GM18520 (cell line): ENCODE results near the gene PFKFB4.

ENCODE experiments used
- ATAC-seq: cut with Tn5 transposase; IDR thresholded peaks from one replicate; pipeline ENCODE4 v1.9.1; 2021; ENCODE audit not compliant: unreplicated experiment

PFKFB4 gene

DNA sequence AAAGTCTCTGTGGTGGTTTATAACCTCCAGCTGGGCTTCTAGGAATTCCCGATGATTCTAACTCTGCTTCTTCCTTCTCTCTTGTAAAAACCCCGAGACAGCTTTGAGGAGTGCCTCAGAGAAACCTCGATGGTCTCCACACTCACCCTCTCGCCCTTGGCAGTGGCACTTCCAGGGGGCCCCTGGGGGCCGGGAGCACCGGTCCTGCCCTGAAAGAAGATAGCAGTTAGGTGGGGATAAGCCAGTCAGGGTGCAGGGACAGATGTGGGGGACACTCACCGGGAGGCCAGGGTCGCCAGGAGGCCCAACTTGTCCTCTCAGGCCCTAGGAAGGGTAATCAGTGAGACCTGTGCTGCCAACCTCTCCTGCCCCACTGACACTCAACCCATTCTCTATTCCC is 28.8 kb upstream of the PFKFB4 start:
- ATAC-seq = no peak

DNA sequence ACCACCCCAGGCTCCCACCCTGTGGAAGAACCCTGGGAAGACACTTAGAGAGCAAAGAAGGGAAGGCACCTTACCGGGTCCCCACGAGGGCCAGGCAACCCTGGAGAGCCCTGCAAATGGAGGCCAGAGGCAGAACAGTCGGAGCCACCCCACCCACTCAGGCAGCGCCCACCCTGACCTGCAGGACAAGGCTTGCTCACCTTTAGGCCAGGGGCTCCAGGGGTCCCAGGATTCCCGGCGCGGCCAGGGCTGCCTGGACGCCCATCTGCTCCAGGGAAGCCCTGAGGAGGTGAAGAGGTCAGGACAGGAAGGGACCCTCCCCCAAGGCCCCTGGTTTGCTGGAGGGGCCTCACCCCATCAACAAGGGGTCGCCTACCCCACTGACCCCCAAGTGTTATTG is 28.2 kb upstream of the PFKFB4 start:
- ATAC-seq = no peak

DNA sequence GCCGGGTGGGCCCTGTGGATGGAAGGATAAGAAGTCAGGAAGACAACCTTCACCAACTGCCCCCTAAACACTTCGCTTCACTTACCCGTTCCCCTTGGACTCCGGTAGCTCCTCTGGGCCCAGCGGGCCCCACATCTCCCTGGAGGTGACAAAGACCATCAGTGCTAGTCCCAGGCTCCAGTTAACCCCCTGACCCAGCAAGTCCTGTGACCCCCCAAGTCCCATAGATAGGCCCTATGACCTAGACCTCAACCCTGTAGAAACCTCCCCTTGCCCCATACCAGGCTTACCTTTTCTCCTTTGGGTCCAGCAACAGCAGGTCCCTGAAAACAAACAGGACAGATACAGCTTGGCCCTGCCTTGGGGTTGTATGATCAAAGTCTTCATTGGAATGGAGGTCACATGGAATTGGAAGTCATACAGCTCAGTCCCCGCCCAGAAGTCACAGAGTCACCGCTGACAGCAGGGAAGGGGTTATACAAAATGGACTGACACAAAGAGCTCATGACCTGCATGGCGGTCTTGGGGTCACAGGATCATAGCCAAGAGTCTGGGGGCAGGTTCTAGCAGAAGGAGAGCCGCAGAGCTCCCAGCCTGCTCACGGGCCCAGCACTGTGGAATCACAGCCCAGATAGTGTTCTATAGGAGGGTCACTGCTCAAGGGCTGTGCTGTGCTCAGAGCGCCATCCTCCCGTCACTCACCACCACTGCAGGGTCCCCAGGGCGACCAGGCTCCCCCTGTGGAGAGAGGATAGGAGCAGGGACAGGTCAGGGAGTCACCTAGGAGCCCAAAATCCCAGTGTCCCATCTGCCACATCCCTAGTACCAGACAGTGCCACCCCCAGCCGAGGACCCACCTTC is 25.2 kb upstream of the PFKFB4 start:
- no peak for ATAC-seq

DNA sequence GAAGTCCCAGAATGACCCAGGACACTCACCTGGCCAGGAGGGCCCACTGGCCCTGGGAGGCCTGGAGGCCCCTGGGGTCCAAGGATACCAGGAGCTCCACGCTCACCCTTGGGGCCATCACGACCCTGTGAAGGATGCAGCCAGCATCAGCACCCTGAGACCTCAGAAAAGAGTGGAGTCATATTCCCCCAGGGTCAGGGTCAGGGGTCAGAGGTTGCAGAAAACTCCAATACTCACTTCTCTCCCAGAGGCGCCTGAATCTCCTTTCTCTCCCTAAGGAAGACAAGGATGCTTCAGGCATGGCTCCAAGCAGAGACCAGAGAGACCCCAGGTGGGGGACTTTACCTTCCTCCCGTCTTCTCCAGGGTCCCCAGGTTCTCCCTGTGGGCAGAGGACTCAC is 20.0 kb upstream of the PFKFB4 start:
- no peak for ATAC-seq

DNA sequence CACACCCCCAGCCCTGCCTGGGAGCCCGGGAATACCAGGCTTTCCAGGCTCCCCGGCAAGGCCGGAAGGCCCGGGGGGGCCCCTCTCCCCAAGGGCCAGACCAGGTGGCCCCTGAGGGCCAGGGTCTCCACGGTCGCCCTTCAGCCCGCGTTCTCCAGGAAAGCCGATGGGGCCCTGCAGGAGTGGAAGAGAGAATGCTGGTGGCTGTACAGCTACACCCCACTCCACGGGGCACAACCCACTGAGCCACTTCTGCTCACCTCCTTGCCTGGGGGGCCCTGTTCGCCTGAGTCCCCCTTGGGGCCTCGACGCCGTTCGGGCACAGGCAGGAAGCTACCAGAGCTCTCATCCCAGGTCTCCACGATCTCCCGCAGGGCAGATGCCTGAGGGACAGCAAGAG is 18.8 kb upstream of the PFKFB4 start:
- ATAC-seq = no peak

DNA sequence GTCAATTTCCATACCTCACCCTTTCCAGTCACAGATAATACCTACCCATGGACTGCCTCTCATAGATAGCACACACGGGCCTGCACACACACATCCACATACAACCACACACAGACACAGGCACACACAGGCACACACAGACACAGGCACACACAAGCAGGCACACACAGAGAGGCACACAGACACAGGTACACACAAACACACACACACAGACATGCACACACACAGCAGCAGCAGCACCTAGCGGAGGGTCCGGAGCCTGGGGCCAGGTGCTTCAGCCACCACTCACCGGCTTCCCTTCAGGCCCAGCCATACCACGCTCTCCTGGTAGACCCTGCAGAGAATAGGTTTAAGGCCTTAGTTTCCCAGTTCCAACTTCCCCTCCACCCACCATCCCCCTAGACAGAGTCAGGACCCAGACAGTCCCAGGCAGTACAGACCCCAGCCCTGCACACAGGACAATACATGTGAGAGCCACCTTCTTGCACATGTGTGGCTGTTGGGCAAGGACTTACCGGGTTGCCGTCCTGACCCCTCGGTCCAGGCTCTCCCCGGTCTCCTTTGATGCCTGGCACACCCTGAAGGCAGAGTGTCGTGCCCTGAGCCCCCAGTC is 17.5 kb upstream of the PFKFB4 start:
- no peak for ATAC-seq

DNA sequence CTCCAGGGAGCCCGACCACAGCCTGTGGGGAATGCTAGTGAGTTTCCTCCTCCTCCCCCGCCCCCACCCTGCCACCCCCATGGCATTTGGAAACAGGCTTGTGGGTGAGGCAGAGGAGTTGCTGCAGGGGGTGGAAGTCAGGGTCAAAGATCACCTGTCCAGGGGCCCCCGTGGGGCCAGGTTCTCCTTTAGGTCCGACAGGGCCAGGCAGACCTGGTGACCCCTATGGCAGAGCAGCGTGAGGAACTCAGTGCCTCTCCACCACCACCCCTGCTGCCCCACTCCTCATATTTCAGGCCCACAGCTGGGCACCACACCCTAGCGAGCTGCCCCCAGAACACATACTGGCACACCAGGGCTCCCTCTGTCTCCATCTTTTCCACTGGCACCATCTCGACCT is 15.9 kb upstream of the PFKFB4 start:
- no peak for ATAC-seq

DNA sequence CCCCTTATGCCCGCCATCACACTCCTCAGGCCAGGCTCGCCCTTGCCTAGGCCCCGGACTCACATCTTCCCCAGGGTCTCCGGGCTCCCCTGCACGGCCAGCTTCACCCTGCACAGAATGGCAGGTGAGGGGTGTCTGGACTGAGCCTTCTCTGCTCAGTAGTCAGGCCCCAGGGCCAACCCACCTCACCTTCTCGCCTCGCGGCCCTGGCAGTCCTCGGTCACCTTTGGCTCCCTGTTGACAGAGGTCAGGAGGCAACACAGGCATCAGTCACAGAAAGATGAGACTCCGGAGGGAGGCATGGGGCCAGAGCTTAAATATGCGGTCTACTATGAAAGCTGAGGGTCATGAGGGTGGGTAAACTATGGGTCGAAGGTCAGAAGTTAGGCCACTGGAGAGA is 15.3 kb upstream of the PFKFB4 start:
- ATAC-seq = no peak

DNA sequence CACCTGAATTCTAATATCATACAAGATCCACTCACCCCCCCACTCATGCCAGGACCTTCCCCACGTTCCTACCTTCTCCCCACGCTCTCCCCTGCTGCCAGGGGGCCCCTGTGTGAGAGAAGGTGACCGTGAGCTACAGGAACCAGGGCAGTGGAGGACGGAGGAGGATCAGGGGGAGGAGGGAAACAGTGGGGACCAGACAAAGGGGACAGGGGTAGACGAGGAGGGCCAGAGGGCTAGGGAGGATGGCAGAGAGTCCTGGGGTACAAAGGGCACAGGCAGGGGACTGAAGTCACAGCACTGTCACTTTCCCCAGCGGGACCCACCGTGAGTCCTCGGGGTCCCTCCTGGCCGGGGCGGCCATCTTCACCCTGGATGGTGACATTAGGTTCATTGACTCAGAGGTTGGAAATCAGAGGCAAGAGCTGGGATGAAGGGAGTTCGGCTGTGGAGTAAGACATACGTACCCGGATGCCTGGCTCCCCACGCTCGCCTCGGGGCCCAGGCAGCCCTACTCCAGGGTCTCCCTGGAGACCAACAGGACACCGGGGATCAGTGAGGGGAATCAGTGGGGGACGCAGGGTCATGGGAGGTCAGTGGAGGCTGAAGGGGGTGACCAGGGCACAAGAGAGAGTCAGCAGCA is 13.3 kb upstream of the PFKFB4 start:
- ATAC-seq = no peak

DNA sequence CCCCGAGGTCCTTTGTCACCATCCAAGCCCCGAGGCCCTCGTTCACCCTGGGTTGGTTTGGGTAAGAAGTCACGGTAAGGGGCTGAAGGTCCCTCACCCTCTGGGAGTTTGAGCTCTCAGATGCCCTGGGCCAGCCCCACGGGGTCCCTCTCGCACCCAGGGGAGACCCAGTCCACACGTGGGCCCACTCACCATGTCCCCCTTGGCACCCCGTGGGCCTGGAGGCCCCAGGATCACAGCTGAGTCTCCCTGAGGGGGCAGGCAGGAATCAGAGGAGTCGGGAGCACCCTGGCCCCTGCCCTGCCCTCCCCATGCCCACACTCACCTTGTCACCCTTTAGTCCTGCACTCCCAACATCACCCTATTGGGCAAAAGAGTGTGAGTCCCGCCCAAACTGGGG is 12.8 kb upstream of the PFKFB4 start:
- ATAC-seq = no peak

DNA sequence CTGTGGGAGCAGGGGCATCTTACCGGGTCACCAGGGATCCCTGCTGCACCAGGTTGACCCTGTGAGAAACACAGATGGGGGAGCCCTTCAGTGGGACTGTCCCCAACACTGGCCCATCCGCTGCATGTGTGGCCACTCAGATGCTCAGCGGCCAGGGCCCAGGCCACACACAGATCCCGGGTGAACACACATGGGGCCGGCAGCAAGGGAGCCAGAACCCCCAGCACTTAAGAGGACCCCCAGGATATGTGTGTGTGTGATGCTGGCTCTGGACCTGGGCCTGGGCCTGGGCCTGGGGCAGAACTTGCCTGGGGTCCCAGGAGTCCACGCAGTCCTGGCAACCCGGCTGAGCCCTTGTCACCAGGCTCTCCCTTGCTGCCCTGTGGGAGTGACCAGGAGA is 11.9 kb upstream of the PFKFB4 start:
- no peak for ATAC-seq

DNA sequence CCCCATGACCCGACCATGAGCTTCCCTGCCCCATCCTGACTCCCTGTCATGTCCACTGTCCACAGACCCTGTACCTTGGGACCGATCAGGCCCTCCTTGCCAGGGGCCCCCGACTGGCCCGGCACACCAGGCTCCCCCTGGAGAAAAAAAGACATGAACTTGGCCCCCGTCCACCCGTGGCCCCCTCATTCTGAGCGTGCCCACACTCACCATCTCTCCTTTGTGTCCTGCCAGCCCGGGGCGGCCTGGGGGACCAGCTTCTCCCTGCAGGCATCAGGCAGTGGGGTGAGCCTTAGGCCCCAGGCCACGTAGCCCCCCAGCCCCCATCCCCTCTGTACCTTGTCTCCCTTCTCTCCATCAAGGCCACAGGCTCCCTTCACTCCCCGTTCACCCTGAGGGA is 10.9 kb upstream of the PFKFB4 start:
- no peak for ATAC-seq

DNA sequence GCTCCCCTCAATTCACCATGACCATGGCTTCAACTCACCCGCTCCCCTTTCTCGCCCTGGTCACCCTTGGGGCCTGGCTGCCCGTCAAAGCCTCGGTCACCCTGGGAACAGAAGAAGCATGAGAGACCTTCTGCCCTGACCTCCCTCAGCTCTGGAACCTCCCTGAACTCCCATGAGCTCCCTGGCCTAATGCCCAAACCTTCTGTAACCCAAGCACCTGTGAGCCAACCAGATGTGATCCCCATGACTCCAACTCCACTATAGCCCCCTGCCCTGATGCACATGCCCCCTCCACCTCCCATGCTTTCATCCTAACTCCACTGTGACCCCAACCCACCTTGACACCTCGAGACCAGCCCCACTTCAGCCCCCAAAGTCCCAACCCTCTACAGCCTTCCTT is 10.5 kb upstream of the PFKFB4 start:
- no peak for ATAC-seq

DNA sequence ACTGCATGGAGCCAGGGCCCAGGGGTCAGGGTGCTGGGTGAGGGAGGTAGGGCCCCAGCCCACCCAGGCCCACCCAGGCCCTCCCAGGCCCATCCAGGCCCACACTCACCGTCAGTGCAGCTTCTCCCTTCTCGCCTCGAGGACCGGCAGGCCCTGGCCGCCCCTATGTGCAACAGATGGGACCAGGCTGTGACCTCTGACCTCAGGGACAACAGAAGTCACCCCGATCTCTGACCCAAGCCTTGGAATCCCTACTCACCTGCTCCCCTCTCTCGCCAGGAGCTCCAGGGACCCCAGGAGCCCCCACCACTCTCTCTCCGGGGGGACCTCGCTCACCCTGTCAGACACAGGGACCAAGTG is 9.8 kb upstream of the PFKFB4 start:
- ATAC-seq = no peak

DNA sequence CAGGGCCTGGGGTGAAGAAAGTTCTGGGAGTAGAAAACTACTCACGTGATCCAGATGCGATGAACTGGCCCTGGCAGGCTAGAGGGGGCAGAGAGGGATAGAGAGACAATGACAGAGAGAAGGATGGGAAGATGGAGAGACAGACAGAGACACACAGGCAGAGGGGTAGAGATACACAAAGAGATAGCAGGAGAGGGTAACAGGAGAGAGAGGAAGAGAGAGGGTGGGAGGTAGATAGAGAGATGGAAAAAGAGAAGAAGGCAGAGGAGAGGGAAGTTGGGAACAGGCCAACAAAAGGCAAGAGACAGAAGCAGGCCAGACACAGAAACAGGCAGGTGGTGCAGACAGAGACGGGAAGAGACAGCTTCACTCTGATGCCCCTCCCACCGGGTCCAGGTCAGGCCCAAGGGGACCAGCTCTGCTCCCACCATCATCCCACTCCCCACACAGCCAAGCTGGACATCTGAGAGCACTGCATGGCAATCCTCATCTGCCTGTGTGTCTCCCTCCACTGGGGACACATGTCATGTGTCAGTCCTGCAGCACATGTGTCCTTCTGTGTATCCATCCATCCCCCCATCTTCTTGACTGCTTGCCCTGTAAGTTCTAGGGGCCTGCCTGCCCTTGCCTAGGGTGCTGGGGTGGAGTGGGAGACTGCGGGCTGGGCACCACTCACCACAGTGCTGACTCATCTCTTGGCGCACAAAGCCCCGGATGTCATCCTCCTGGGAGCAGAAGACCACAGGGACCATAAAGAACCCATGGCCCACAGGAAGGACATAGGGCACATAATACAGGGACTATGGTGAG is 9.2 kb upstream of the PFKFB4 start:
- no peak for ATAC-seq

DNA sequence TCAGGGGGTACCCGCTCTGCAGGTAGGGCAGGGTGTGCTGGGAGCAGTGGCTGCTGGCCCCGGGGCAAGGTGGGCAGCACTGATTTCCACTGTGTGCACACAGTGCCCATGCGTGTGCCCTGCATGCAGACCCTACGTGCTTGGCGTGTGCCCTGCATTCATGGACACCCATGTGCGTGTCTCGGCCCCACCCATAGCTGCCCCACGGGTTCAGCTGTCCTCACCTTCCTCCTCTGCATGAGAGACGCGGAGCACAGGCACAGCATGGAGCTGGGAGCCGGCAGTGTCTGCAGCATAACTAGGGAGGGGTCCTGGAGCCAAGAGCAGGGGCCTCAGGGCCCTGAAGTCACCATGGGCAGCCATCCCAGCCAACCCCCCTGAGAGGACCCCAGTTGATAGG is 8.6 kb upstream of the PFKFB4 start:
- ATAC-seq = no peak

DNA sequence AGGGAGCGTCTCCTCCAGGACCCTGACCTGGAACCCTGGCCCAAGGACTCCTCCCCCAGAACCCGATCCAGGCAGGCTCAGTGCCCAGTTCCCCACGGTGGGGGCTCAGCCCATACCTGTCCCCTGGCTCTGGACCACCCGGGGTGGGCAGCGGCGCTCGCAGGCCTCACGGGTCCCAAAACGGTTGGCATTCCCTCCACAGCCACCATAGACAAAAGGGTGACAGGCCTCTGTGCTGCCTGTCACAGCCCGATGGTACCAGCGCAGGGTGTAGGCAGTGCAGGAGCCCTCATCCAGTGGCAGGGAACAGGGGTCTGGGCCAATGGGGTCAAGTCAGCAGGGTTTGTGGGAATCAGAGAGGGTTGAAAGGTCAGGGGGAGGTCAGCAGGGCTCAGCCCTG is 8.1 kb upstream of the PFKFB4 start:
- ATAC-seq = no peak

DNA sequence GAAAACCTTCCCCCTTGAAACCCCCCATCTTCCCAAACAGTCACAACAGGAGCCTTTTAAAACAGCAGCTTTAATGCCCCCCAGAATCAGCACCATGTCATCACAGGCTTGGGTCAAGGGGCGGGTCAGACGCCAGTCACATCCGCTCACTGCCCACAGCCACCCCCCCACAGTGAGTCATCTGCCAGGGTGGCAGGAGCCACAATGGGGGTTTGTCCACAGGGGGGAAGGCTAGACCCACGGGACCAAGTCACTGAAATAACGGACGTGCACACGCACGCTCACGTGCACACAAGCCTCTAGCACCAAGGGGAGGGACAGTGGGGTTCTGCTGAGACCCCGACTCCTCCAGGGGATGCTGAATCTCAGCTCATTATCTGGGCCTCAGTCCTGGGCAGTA is 7.4 kb upstream of the PFKFB4 start:
- ATAC-seq = no peak

DNA sequence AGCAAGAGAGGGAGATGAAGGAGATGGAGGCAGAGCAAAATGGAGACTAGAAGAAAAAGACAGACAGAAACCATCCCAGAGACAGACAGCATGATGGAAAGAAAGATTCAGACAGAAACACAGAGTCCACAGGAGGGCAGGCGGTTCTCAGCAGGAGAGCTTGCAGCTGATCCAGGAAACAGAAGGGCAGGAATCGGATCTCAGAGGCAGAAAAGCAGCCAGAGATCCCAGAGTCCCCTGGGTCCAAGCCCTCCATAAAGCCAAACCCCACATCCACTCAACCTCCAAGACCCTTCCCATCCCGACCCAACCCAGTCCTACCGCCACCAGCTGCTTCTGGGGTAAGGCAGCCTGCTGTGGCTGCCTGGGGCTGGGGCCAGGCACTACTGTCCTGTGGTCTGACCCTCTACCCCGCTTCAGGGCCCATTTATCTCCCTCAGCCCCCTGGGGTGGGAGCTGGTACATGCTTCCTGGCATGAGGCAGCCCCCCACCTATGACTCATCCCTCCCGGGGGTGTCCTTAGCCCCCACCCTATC is 6.8 kb upstream of the PFKFB4 start, which contains the start of gene UCN2:
TSS of gene UCN2 (minus strand) at position 400 of the 537 bp plus-strand sequence. CDS start 657 bp downstream, outside the sequence.
- ATAC-seq = no peak

DNA sequence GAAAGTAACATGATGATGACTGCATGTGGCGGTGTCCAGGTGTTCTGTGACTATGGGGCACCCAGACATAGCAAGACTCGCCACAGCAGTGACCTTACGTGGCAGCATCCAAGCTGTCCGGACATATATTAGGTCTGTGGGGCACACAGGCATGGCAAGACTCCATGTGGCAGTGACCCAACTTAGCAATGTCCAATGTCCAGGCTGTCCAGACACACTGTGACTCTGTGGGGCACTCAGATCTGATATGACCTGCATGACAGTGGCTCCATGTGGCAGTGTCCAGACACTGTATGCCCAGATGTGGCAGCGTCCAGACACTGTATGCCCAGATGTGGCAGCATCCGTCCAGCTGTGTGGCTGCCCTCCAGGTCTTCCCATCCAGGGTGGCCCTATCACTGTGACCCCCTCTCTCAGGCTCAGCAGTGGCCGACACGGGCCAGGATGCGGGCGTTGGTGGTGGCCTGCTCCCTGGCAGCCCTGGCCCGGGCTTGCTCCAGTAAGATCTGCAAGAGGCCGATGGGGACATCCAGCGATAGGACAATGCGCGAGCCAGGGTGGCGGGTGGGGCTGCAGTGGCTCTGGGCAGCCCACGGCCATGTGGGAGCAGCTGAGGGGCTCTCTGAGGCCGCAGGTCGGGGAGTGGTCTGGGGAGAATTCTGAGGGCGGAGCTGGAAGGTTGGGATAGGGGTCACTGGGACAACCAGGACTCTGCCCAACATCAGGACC is 5.9 kb upstream of the PFKFB4 start:
- ATAC-seq = no peak
